GM19023 (cell line): ENCODE data around the gene KCNQ1.

ENCODE experiments used
- ATAC-seq: cut with Tn5 transposase; IDR thresholded peaks from one replicate; pipeline ENCODE4 v1.9.1; 2021; ENCODE audit warnings: mild to moderate bottlenecking, moderate library complexity; ENCODE audit not compliant: unreplicated experiment

Gene KCNQ1

GRCh38 chr11:2828585-2829330 lies 383.9 kb downstream of the KCNQ1 start:
- no peak for ATAC-seq

- no peak for ATAC-seq
Observed at GRCh38 chr11:2830030-2830812, 385.4 kb downstream of the KCNQ1 start.

- ATAC-seq = no peak
Observed at GRCh38 chr11:2830886-2831285, 386.1 kb downstream of the KCNQ1 start.

- ATAC-seq = no peak
Observed at GRCh38 chr11:2831781-2832532, 387.1 kb downstream of the KCNQ1 start.

- no peak for ATAC-seq
Observed at GRCh38 chr11:2832533-2833020, 387.8 kb downstream of the KCNQ1 start.

GRCh38 chr11:2833051-2833715 lies 388.4 kb downstream of the KCNQ1 start:
- no peak for ATAC-seq

- no peak for ATAC-seq
Observed at GRCh38 chr11:2833716-2834502, 389.1 kb downstream of the KCNQ1 start.

- no peak for ATAC-seq
Observed at GRCh38 chr11:2834503-2835273, 389.9 kb downstream of the KCNQ1 start.

GRCh38 chr11:2835296-2835695 lies 390.5 kb downstream of the KCNQ1 start:
- no peak for ATAC-seq

- ATAC-seq = no peak
Observed at GRCh38 chr11:2835751-2836150, 390.9 kb downstream of the KCNQ1 start.

GRCh38 chr11:2836315-2837095 lies 391.7 kb downstream of the KCNQ1 start:
- ATAC-seq = no peak

GRCh38 chr11:2837096-2837601 lies 392.3 kb downstream of the KCNQ1 start:
- ATAC-seq = no peak

GRCh38 chr11:2837651-2838050 lies 392.8 kb downstream of the KCNQ1 start:
- no peak for ATAC-seq

GRCh38 chr11:2838091-2838490 lies 393.3 kb downstream of the KCNQ1 start:
- no peak for ATAC-seq

GRCh38 chr11:2838676-2839294 lies 394.0 kb downstream of the KCNQ1 start:
- no peak for ATAC-seq

- no peak for ATAC-seq
Observed at GRCh38 chr11:2839395-2839943, 394.7 kb downstream of the KCNQ1 start.

GRCh38 chr11:2841411-2842190 lies 396.8 kb downstream of the KCNQ1 start:
- no peak for ATAC-seq
